Spleen (tissue), 11 donors: ENCODE measurements around the gene ITCH. TPM values are rescaled to one million over a fixed set of nuclear protein-coding genes. Genes with fewer than 3 reads are reported as not detected.
"Not testable (repeated sequence)": the region's sequence is repeated elsewhere in the genome, so short reads cannot be mapped to it uniquely, and the experiment has no call there.

Experiments
- DNase-seq: peaks from one replicate; pipeline ENCODE4 v3.0.0-alpha.2; 2020
- H3K27ac ChIP-seq, 8 donors: fragments of 200-600 bp; sonication (generic) in 7 of 8; 1 replicate in 4 of 8; 2 replicates in 4 of 8; pipeline versions ENCODE4 v1.5.0 to v1.8.0; 2016 to 2021; ENCODE audit warnings: inconsistent platforms in 4 of 8, mild to moderate bottlenecking in 4 of 8, moderate library complexity in 1 of 8
- H3K27me3 ChIP-seq, 7 donors: fragments of 200-600 bp; sonication (generic) in 6 of 7; replicated peaks in 1 of 7; 1 replicate in 4 of 7; 2 replicates in 3 of 7; pipeline versions ENCODE4 v1.5.0 to v1.8.0; 2016 to 2021; ENCODE audit warnings: inconsistent platforms in 3 of 7, mild to moderate bottlenecking in 1 of 7
- H3K36me3 ChIP-seq, 6 donors: fragments of 200-600 bp; sonication (generic) in 5 of 6; 1 replicate in 4 of 6; 2 replicates in 2 of 6; pipeline versions ENCODE4 v1.5.0 to v1.8.0; 2016 to 2021; ENCODE audit warnings: inconsistent platforms in 2 of 6
- H3K4me1 ChIP-seq, 6 donors: fragments of 200-600 bp; sonication (generic) in 5 of 6; 1 replicate in 3 of 6; 2 replicates in 3 of 6; pipeline versions ENCODE4 v1.5.0 to v1.8.0; 2016 to 2021; ENCODE audit warnings: inconsistent platforms in 3 of 6
- H3K4me3 ChIP-seq, 8 donors: fragments of 200-600 bp; sonication (generic) in 7 of 8; 1 replicate in 4 of 8; 2 replicates in 4 of 8; pipeline versions ENCODE4 v1.5.0 to v1.8.0; 2016 to 2021; ENCODE audit warnings: inconsistent platforms in 4 of 8, mild to moderate bottlenecking in 4 of 8, moderate library complexity in 2 of 8
- H3K9me3 ChIP-seq, 8 donors: fragments of 200-600 bp; sonication (generic) in 7 of 8; 1 replicate in 4 of 8; 2 replicates in 4 of 8; pipeline versions ENCODE4 v1.5.0 to v1.8.0; 2016 to 2021; ENCODE audit warnings: inconsistent platforms in 4 of 8
- CTCF ChIP-seq, 11 experiments: fragments of 200-600 bp in 7 of 11; fragments of 450-650 bp in 4 of 11; sonication (generic) in 4 of 11; IDR thresholded peaks in 8 of 11; conservative IDR thresholded peaks in 3 of 11; 1 replicate in 7 of 11; 2 replicates in 4 of 11; pipeline versions ENCODE4 v1.4.0 to v1.8.0; 2016 to 2021; ENCODE audit warnings: antibody characterized with exemption in 11 of 11, inconsistent platforms in 4 of 11, mild to moderate bottlenecking in 1 of 11
- POLR2A ChIP-seq, 3 donors: fragments of 450-650 bp; IDR thresholded peaks; one replicate each; pipeline ENCODE4 v1.5.1; 2017; ENCODE audit warnings: antibody characterized with exemption in 3 of 3, mild to moderate bottlenecking in 1 of 3
- POLR2AphosphoS5 ChIP-seq, 3 donors: sonication (generic); formaldehyde crosslinking; IDR thresholded peaks; one replicate each; pipeline ENCODE4 v1.5.1; 2017; ENCODE audit warnings: antibody characterized with exemption in 3 of 3
- WGBS, 5 donors: extraction: QIAGEN DNeasy Blood & Tissue Kit in 3 of 5; methylation state at CpG; one replicate each; pipeline versions ENCODE4 v1.1.5 to v1.1.7; 2013 to 2018; 5-methylcytosine and 5-hydroxymethylcytosine counted together
- intact Hi-C: fragments of 100-400 bp; cut with DNase I; formaldehyde crosslinking; loops from one replicate; pipeline ENCODE4 v1.15.0; 2023; ENCODE audit warnings: low total_unique reads
- polyA plus RNA-seq, 3 donors: library from polyadenylated mRNA; stranded (reverse); fragments of 200-250 nt; gene quantifications; one replicate each; pipeline ENCODE4 v1.2.1, GENCODE V29; 2013
- total RNA-seq, 7 donors: library from RNA; depleted of rRNA in 3 of 7; stranded (reverse); fragments of >200 nt in 3 of 7; fragmentation: NEBNext Ultra II Directional in 4 of 7; extraction: Animal tissue kit (Norgen Biotek cat#: 25700) in 4 of 7; gene quantifications; one replicate each; pipeline versions ENCODE4 v1.1.0 to v1.2.1, GENCODE V29; 2016 to 2021
- donor health status: healthy with polysubstance abuse.
- donor health status: DM: no; HTN: no; CAD: no; lungs with moderate emphysema.
- donor health status: DM: no; HTN: no; CAD: no.
- donor health status: Bipolar disorder and iron deficiency.
- donor health status: healthy.
- donor health status: DM: no; HTN: no; CAD: no.
- donor health status: DM: yes; HTN: yes; CAD: no.

The ITCH gene
- total and polyA plus RNA-seq, 10 donors, result 6.9 to 72.7 (median 61.6) TPM

- TF ChIP-seq POLR2A (IDR thresholded peaks at IDR 0.05) (no peak), POLR2AphosphoS5 (IDR thresholded peaks at IDR 0.05) (no peak), CTCF (IDR thresholded peaks at IDR 0.05 in 8 of 11, conservative IDR thresholded peaks at IDR 0.05 in 3 of 11) (no peak)
- Histone ChIP-seq H3K4me1 (peaks cover 0 to 39% (median 21%) of the 10 kb centered on the region in 6 donors), H3K36me3 (peaks cover 0 to 99% (median 54%) of the 10 kb centered on the region in 6 donors), H3K27me3 (no peaks in the 10 kb centered on the region), H3K9me3 (no peaks in the 10 kb centered on the region), H3K27ac (peak overlapping the region in 6 of 8 donors; percentile 45 to 73 (median 63)), H3K4me3 (no peak overlapping the region)
- 49 to 70% (median 65%) methylated on average over 3 of the region's 3 CpGs for WGBS, 5 donors
- intact Hi-C loops, result no loop called here
- DNase-seq, result no peak
Observed at GRCh38 chr20:34415079-34415478, 52.0 kb downstream of the ITCH start.

DNA sequence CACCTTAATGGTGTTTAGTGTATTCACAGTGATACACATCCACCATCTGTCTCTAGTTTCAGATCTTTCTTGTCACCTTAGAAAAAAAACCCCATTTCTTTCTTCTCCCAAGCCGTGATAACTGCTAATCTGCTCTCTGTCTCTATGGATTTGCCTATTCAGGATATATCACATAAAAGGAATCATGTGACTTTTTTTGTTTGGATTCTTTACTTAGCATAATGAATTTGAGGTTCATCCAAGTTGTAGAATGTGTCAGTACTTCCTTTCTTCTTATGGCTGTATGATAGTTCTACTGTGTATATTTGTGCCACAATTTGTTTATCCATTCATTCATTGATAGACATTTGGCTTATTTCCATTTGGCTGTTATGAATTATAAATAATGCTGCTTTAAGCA, 57.1 kb downstream of the ITCH start:
- intact Hi-C loops, result no loop called here

DNA sequence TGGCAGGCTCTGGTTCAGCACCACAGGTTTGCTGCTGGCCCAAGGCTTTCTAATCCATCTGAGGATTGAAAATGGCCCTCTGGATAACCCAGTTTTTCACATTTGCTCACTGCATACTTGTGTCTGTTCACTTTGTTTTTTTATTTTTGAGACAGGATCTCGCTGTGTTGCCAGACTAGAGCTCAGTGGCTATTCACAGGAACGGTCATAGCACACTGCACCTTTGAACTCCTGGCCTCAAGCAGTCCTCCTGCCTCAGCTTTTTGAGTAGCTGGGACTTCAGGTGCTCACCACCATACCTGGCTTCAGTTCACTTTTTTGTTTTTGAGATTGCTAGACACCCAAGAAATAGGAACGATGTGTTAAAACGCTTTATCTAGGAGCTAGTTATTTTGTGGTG, 57.9 kb downstream of the ITCH start:
- DNase-seq, result no peak
- Histone ChIP-seq H3K4me1 (peaks cover 0 to 11% (median 8%) of the 10 kb centered on the region in 6 donors), H3K36me3 (peaks cover 0 to 99% (median 51%) of the 10 kb centered on the region in 6 donors), H3K9me3 (no peaks in the 10 kb centered on the region), H3K27me3 (no peaks in the 10 kb centered on the region), H3K27ac (no peak overlapping the region), H3K4me3 (no peak overlapping the region)
- no peak for TF ChIP-seq CTCF (IDR thresholded peaks at IDR 0.05 in 8 of 11, conservative IDR thresholded peaks at IDR 0.05 in 3 of 11)
- WGBS, 5 donors, result 95 to 99% (median 97%) methylated on average over 4 of the region's 4 CpGs
- intact Hi-C loops, result no loop called here

More for the DNA sequence above, 57.1 kb downstream of the ITCH start:
- TF ChIP-seq POLR2AphosphoS5 (IDR thresholded peaks at IDR 0.05) (no peak), CTCF (IDR thresholded peaks at IDR 0.05 in 8 of 11, conservative IDR thresholded peaks at IDR 0.05 in 3 of 11) (no peak), POLR2A (IDR thresholded peaks at IDR 0.05) (no peak)
- Histone ChIP-seq H3K4me3 (no peak overlapping the region), H3K36me3 (peaks cover 0 to 99% (median 50%) of the 10 kb centered on the region in 6 donors), H3K4me1 (peaks cover 0 to 19% (median 16%) of the 10 kb centered on the region in 6 donors), H3K27ac (no peak overlapping the region), H3K27me3 (no peaks in the 10 kb centered on the region), H3K9me3 (no peaks in the 10 kb centered on the region)
- no peak for DNase-seq
- WGBS, 5 donors, result 77 to 86% (median 80%) methylated on average over 1 of the region's 1 CpG

- 90 to 100% (median 99%) methylated on average over 2 of the region's 2 CpGs for WGBS, 5 donors
- Histone ChIP-seq H3K9me3 (no peaks in the 10 kb centered on the region), H3K27ac (no peak overlapping the region), H3K27me3 (no peaks in the 10 kb centered on the region), H3K4me3 (no peak overlapping the region), H3K4me1 (peaks cover 0 to 4% (median under 1%) of the 10 kb centered on the region in 6 donors), H3K36me3 (peaks cover 0 to 99% (median 60%) of the 10 kb centered on the region in 6 donors)
- intact Hi-C loops, result no loop called here
- TF ChIP-seq POLR2A (IDR thresholded peaks at IDR 0.05) (no peak), CTCF (IDR thresholded peaks at IDR 0.05 in 8 of 11, conservative IDR thresholded peaks at IDR 0.05 in 3 of 11) (no peak), POLR2AphosphoS5 (IDR thresholded peaks at IDR 0.05) (no peak)
- DNase-seq, result no peak
Observed at GRCh38 chr20:34421766-34422466, 58.8 kb downstream of the ITCH start.

DNA sequence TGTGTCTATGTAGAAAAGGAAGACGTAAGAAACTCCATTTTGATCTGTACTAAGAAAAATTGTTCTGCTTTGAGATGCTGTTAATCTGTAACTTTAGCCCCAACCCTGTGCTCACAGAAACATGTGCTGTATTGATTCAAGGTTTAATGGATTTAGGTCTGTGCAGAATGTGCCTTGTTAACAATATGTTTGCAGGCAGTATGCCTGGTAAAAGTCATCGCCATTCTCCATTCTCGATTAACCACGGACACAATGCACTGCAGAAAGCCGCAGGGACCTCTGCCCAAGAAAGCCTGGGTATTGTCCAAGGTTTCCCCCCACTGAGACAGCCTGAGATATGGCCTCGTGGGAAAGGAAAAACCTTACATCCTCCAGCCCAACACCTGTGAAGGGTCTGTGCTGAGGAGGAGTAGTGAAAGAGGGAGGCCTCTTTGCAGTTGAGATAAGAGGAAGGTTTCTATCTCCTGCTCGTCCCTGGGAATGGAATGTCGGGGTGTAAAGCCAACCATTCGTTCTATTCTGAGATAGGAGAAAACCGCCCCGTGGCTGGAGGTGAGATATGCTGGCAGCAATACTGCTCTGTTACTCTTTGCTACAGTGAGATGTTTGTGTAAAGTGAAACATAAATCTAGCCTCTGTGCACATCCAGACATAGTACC, 62.1 kb downstream of the ITCH start:
- DNase-seq, H3K9me3 ChIP-seq, H3K27ac ChIP-seq, intact Hi-C loops, H3K27me3 ChIP-seq, H3K4me3 ChIP-seq, H3K4me1 ChIP-seq: not testable (repeated sequence)
- H3K36me3 ChIP-seq, result peaks cover 0 to 98% (median 54%) of the 10 kb centered on the region in 6 donors
- 87 to 94% (median 90%) methylated on average over 11 of the region's 11 CpGs for WGBS, 5 donors
